HepG2 (cell line): Measurements from ENCODE around the gene KIFC1. TPM values are rescaled to one million over a fixed set of nuclear protein-coding genes. Genes with fewer than 3 reads are reported as not detected.
A peak's percentile ranks its signal among the peaks of the same experiment; 100 is the strongest.

Experiments used
- ATF1 ChIP-seq: IDR thresholded peaks from 2 replicates; pipeline ENCODE4 v1.6.1; 2016; ENCODE audit warnings: mild to moderate bottlenecking, control low read depth
- CTCF ChIP-seq: sonication (generic); formaldehyde crosslinking; IDR thresholded peaks from 2 replicates; pipeline ENCODE4 v1.5.0; 2020; ENCODE audit warnings: mild to moderate bottlenecking, missing genetic modification reagents, moderate library complexity
- ELK4 ChIP-seq: sonication (generic); formaldehyde crosslinking; IDR thresholded peaks from 2 replicates; pipeline ENCODE4 v1.9.0; 2021; ENCODE audit warnings: missing genetic modification reagents, borderline replicate concordance
- HOXD1 ChIP-seq: sonication (generic); formaldehyde crosslinking; IDR thresholded peaks from 2 replicates; pipeline ENCODE4 v1.5.0; 2020; ENCODE audit warnings: missing genetic modification reagents
- KDM2A ChIP-seq: sonication (generic); formaldehyde crosslinking; IDR thresholded peaks from 2 replicates; pipeline ENCODE4 v1.4.0; 2020; ENCODE audit warnings: low read depth, missing genetic modification reagents, borderline replicate concordance
- MIXL1 ChIP-seq: IDR thresholded peaks from 2 replicates; pipeline ENCODE4 v1.6.1; 2016
- MTERF4 ChIP-seq: sonication (generic); formaldehyde crosslinking; IDR thresholded peaks from 2 replicates; pipeline ENCODE4 v1.8.0; 2023; ENCODE audit warnings: mild to moderate bottlenecking, missing genetic modification reagents
- SIX1 ChIP-seq: sonication (generic); formaldehyde crosslinking; IDR thresholded peaks from 2 replicates; pipeline ENCODE4 v1.4.0; 2020; ENCODE audit warnings: missing genetic modification reagents, borderline replicate concordance
- SOX13 ChIP-seq, 3 experiments: fragments of 450-650 bp in 1 of 3; sonication (generic) in 1 of 3; formaldehyde crosslinking in 1 of 3; IDR thresholded peaks in 2 of 3; conservative IDR thresholded peaks in 1 of 3; 2 replicates each; pipeline versions ENCODE4 v1.5.0 to v1.6.1; 2016 to 2020; ENCODE audit warnings: antibody characterized with exemption in 1 of 3, mild to moderate bottlenecking in 1 of 3, missing compliant biosample characterization in 1 of 3, missing genetic modification reagents in 1 of 3, moderate library complexity in 1 of 3
- SYNCRIP ChIP-seq: fragments of 200-400 bp; formaldehyde crosslinking; IDR thresholded peaks from 2 replicates; pipeline ENCODE4 v1.6.1; 2018; ENCODE audit warnings: mild to moderate bottlenecking, low read depth, low read length; ENCODE audit not compliant: insufficient read depth
- TERF1 ChIP-seq: sonication (generic); formaldehyde crosslinking; IDR thresholded peaks from 2 replicates; pipeline ENCODE4 v1.8.0; 2022; ENCODE audit warnings: mild to moderate bottlenecking, missing genetic modification reagents, moderate library complexity
- TFAP4 ChIP-seq: sonication (generic); IDR thresholded peaks from 2 replicates; pipeline ENCODE4 v1.6.1; 2016; ENCODE audit warnings: low read depth, borderline replicate concordance
- ZBED4 ChIP-seq: sonication (generic); formaldehyde crosslinking; IDR thresholded peaks from 2 replicates; pipeline ENCODE4 v1.4.0; 2020; ENCODE audit warnings: missing genetic modification reagents, borderline replicate concordance
- ZFP37 ChIP-seq: sonication (generic); formaldehyde crosslinking; IDR thresholded peaks from 2 replicates; pipeline ENCODE4 v1.4.0; 2020; ENCODE audit warnings: missing genetic modification reagents, borderline replicate concordance
- ZIK1 ChIP-seq: sonication (generic); formaldehyde crosslinking; IDR thresholded peaks from 2 replicates; pipeline ENCODE4 v1.5.0; 2020; ENCODE audit warnings: mild to moderate bottlenecking, low read depth, missing genetic modification reagents, borderline replicate concordance
- ZNF101 ChIP-seq: sonication (generic); formaldehyde crosslinking; IDR thresholded peaks from 2 replicates; pipeline ENCODE4 v1.4.0; 2020; ENCODE audit warnings: mild to moderate bottlenecking, low read depth, missing genetic modification reagents, borderline replicate concordance
- ZNF839 ChIP-seq: sonication (generic); formaldehyde crosslinking; IDR thresholded peaks from 2 replicates; pipeline ENCODE4 v1.4.0; 2020; ENCODE audit warnings: missing genetic modification reagents, mild to moderate bottlenecking, borderline replicate concordance
- polyA plus RNA-seq, 8 experiments: library from polyadenylated mRNA; depleted of rRNA in 3 of 8; stranded (reverse) in 7 of 8; unstranded in 1 of 8; fragments of >200 nt; fragmentation: Illumina TruSeq in 4 of 8; extraction: Trizol in 4 of 8; gene quantifications; 2 replicates each; pipeline versions ENCODE4 v1.2.1 to v1.2.3, GENCODE V29; 2011 to 2016; ENCODE audit warnings: low read depth in 4 of 8, missing spikeins in 1 of 8, mixed read lengths in 1 of 8; ENCODE audit not compliant: insufficient read depth in 1 of 8
- total RNA-seq, 5 experiments: library from RNA; depleted of rRNA; stranded (reverse); fragments of >200 nt; fragmentation: Illumina TruSeq; extraction: Trizol; gene quantifications; 2 replicates each; pipeline ENCODE4 v1.2.3, GENCODE V29; 2016; ENCODE audit warnings: low read depth in 1 of 5

The KIFC1 gene
- total and polyA plus RNA-seq, 2 of the 13 experiments (the other 11 are each of a cell fraction or from before 2014, with no cell fraction given) = 25.0 to 45.5 TPM

GRCh38 chr6:33410050-33410710 is 18.6 kb downstream of the KIFC1 start (continued):
- TF ChIP-seq ELK4 (CRISPR knock-in tag) (no peak), ZNF839 (CRISPR knock-in tag) (no peak; the same call in 1 of the 2 replicates), TFAP4 (peak; percentile 25; the same call in 1 of the 2 replicates), KDM2A (CRISPR knock-in tag) (peak; percentile 99), TERF1 (CRISPR knock-in tag) (no peak), CTCF (CRISPR knock-in tag) (peak; percentile 33), ZBED4 (0 out of 2 replicates have a peak, but pooled peaks have one; percentile 70), MTERF4 (CRISPR knock-in tag) (peak; percentile 97; the same call in 1 of the 2 replicates), ZIK1 (peak; percentile 99), ZFP37 (CRISPR knock-in tag) (peak; percentile 79; the same call in 1 of the 2 replicates), SOX13 (IDR thresholded peaks at IDR 0.05) (no peak; the same call in 1 of the 2 replicates), SOX13 (CRISPR knock-in tag; conservative IDR thresholded peaks at IDR 0.05 in 1 of 2, IDR thresholded peaks at IDR 0.05 in 1 of 2) (peak in 1 of 2 experiments; percentile 48; a peak in 1 of 4 replicates), ATF1 (peak; percentile 76), MIXL1 (CRISPR knock-in tag) (peak; percentile 78), SIX1 (CRISPR knock-in tag) (no peak), ZNF101 (CRISPR knock-in tag) (no peak), HOXD1 (peak; percentile 91; the same call in 1 of the 2 replicates), SYNCRIP (no peak)
